NCI-H2107 treated with DMSO at 0.1 percent for 48 hours (cell line): ENCODE data around the gene SNX27.
"Not testable (repeated sequence)": the region's sequence is repeated elsewhere in the genome, so short reads cannot be mapped to it uniquely, and the experiment has no call there.

Source experiments
- DNase-seq: peaks from one replicate; lab custom pipeline; 2025; ENCODE audit not compliant: unreplicated experiment; lab: John Stamatoyannopoulos, UW

SNX27 gene

GRCh38 chr1:151638074-151638775 is 26.4 kb downstream of the SNX27 start:
- no peak for DNase-seq

- no peak for DNase-seq
Measured at GRCh38 chr1:151638812-151639211, 27.0 kb downstream of the SNX27 start.

GRCh38 chr1:151639466-151639865 is 27.6 kb downstream of the SNX27 start:
- no peak for DNase-seq

- no peak for DNase-seq
Measured at GRCh38 chr1:151641229-151641628, 29.4 kb downstream of the SNX27 start.

- DNase-seq = not testable (repeated sequence)
Measured at GRCh38 chr1:151643085-151643484, 31.2 kb downstream of the SNX27 start.

GRCh38 chr1:151644001-151644400 is 32.2 kb downstream of the SNX27 start:
- no peak for DNase-seq

- DNase-seq = no peak
Measured at GRCh38 chr1:151653397-151653796, 41.5 kb downstream of the SNX27 start.

GRCh38 chr1:151655371-151655770 is 43.5 kb downstream of the SNX27 start:
- no peak for DNase-seq

- DNase-seq = no peak
Measured at GRCh38 chr1:151661751-151662150, 49.9 kb downstream of the SNX27 start.

- DNase-seq = no peak
Measured at GRCh38 chr1:151668090-151668489, 56.2 kb downstream of the SNX27 start.

- not testable (repeated sequence) for DNase-seq
Measured at GRCh38 chr1:151670036-151670675, 58.3 kb downstream of the SNX27 start.

- no peak for DNase-seq
Measured at GRCh38 chr1:151673407-151673806, 61.6 kb downstream of the SNX27 start.

- no peak for DNase-seq
Measured at GRCh38 chr1:151680391-151680790, 68.5 kb downstream of the SNX27 start.

GRCh38 chr1:151680826-151681225 is 69.0 kb downstream of the SNX27 start:
- DNase-seq = no peak

- no peak for DNase-seq
Measured at GRCh38 chr1:151681923-151682322, 70.1 kb downstream of the SNX27 start.

GRCh38 chr1:151682901-151683300 is 71.1 kb downstream of the SNX27 start:
- not testable (repeated sequence) for DNase-seq

- no peak for DNase-seq
Measured at GRCh38 chr1:151684128-151684527, 72.3 kb downstream of the SNX27 start.

- DNase-seq = no peak
Measured at GRCh38 chr1:151686561-151686960, 74.7 kb downstream of the SNX27 start.

- DNase-seq = no peak
Measured at GRCh38 chr1:151689494-151689893, 77.6 kb downstream of the SNX27 start.

GRCh38 chr1:151692226-151692625 is 80.4 kb downstream of the SNX27 start:
- no peak for DNase-seq

GRCh38 chr1:151693057-151693651 is 81.3 kb downstream of the SNX27 start:
- peak; percentile 37 for DNase-seq

- DNase-seq = no peak
Measured at GRCh38 chr1:151701515-151701914, 89.7 kb downstream of the SNX27 start.
